Stomach (tissue), 9 donors: ENCODE measurements around the gene TMTC1. TPM values are rescaled to one million over a fixed set of nuclear protein-coding genes. Genes with fewer than 3 reads are reported as not detected.

Source experiments
- DNase-seq, 2 donors: peaks; one replicate each; pipeline versions ENCODE4 v3.0.0 to v3.0.0-alpha.2; 2013 to 2019
- H3K27ac ChIP-seq, 5 donors: fragments of 200-600 bp in 4 of 5; sonication (generic) in 4 of 5; one replicate each; pipeline ENCODE4 v1.5.1; 2013 to 2019; ENCODE audit warnings: mild to moderate bottlenecking in 1 of 5, moderate library complexity in 1 of 5
- H3K27me3 ChIP-seq, 3 donors: fragments of 200-600 bp; sonication (generic); one replicate each; pipeline ENCODE4 v1.5.1; 2017 to 2019; ENCODE audit warnings: mixed run types in 1 of 3
- H3K36me3 ChIP-seq, 4 donors: fragments of 200-600 bp; sonication (generic); 1 replicate in 3 of 4; 2 replicates in 1 of 4; pipeline ENCODE4 v1.5.1; 2016 to 2019
- H3K4me1 ChIP-seq, 4 donors: fragments of 200-600 bp; sonication (generic); one replicate each; pipeline ENCODE4 v1.5.1; 2016 to 2019
- H3K4me3 ChIP-seq, 4 donors: fragments of 200-600 bp; sonication (generic) in 3 of 4; one replicate each; pipeline ENCODE4 v1.5.1; 2016 to 2019; ENCODE audit warnings: mild to moderate bottlenecking in 1 of 4
- H3K9me3 ChIP-seq, 4 donors: fragments of 200-600 bp; sonication (generic); one replicate each; pipeline ENCODE4 v1.5.1; 2016 to 2019
- EP300 ChIP-seq: sonication (generic); formaldehyde crosslinking; IDR thresholded peaks from one replicate; pipeline ENCODE4 v1.6.1; 2017; ENCODE audit warnings: antibody characterized with exemption
- POLR2A ChIP-seq, 4 donors: fragments of 450-650 bp; IDR thresholded peaks; one replicate each; pipeline ENCODE4 v1.6.1; 2016; ENCODE audit warnings: antibody characterized with exemption in 4 of 4, control low read depth in 2 of 4, mild to moderate bottlenecking in 1 of 4, moderate library complexity in 1 of 4
- POLR2AphosphoS5 ChIP-seq, 3 donors: sonication (generic); formaldehyde crosslinking; IDR thresholded peaks; one replicate each; pipeline ENCODE4 v1.6.1; 2016; ENCODE audit warnings: antibody characterized with exemption in 3 of 3
- WGBS, 5 donors: extraction: QIAGEN DNeasy Blood & Tissue Kit in 3 of 5; methylation state at CpG; one replicate each; pipeline versions ENCODE4 v1.1.5 to v1.1.7; 2013 to 2018; 5-methylcytosine and 5-hydroxymethylcytosine counted together
- intact Hi-C: fragments of 100-400 bp; cut with DNase I; formaldehyde crosslinking; loops from one replicate; pipeline ENCODE4 v1.15.1; 2023; ENCODE audit warnings: low total_unique reads
- polyA plus RNA-seq, 3 donors: library from polyadenylated mRNA; stranded (reverse); fragments of 200-250 nt; gene quantifications; one replicate each; pipeline ENCODE4 v1.2.3, GENCODE V29; 2013
- total RNA-seq, 5 donors: library from RNA; depleted of rRNA; stranded (reverse); fragments of >200 nt; gene quantifications; one replicate each; pipeline versions ENCODE4 v1.1.0 to v1.2.3, GENCODE V29; 2014 to 2016
- TF ChIP-seq, protein P1 (sequence below), 7 experiments: fragments of 450-650 bp in 4 of 7; fragments of 200-600 bp in 3 of 7; sonication (generic) in 3 of 7; IDR thresholded peaks; one replicate each; pipeline ENCODE4 v1.5.1; 2016 to 2019; ENCODE audit warnings: antibody characterized with exemption in 7 of 7, control low read depth in 2 of 7, mild to moderate bottlenecking in 1 of 7
- donor health status: healthy with polysubstance abuse.
- donor health status: Bipolar disorder and iron deficiency.
- donor health status: healthy.

TMTC1 gene
- total and polyA plus RNA-seq, 8 donors = 1.5 to 76.8 (median 19.1) TPM

DNA sequence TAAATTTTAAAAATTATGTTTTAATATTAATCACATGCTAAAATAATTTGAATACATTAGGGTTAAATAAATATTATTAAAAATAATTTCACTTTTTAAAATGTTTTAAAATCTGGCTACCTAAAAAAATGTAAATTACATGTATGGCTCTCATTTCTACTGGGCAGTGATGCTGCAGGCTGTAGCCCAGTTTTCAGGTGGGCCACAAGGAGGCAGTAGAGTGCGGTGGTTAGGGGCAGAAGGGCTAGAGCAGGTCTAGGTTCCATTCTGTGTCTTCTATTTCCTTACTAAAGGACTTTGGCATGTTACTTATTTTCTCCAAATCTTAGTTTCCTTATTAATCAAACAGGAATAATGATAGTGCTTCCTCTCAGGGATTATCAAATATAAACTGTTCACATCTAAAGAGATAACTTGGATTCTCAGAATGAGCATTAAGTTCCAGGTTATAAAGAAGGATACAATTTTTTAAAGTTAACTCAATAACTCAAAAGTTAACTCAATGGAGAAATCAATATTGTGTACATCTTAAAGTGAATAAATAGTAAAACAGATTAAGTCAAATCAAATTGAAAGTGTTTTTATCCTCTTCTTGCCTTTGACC is 231.3 kb downstream of the TMTC1 start:
- 0 to 24% (median 18%) methylated on average over 1 of the region's 1 CpG for WGBS, 5 donors
- peaks cover 0 to 19% (median 9%) of the 10 kb centered on the region in 4 donors for H3K4me1 ChIP-seq
- H3K27ac ChIP-seq = no peak overlapping the region
- H3K4me3 ChIP-seq = no peak overlapping the region
- peaks cover 0 to 12% (median 0%) of the 10 kb centered on the region in 4 donors for H3K36me3 ChIP-seq
- TF ChIP-seq EP300 (no peak), POLR2A (IDR thresholded peaks at IDR 0.05) (no peak), POLR2AphosphoS5 (IDR thresholded peaks at IDR 0.05) (no peak)
- TF ChIP-seq, protein P1, sequence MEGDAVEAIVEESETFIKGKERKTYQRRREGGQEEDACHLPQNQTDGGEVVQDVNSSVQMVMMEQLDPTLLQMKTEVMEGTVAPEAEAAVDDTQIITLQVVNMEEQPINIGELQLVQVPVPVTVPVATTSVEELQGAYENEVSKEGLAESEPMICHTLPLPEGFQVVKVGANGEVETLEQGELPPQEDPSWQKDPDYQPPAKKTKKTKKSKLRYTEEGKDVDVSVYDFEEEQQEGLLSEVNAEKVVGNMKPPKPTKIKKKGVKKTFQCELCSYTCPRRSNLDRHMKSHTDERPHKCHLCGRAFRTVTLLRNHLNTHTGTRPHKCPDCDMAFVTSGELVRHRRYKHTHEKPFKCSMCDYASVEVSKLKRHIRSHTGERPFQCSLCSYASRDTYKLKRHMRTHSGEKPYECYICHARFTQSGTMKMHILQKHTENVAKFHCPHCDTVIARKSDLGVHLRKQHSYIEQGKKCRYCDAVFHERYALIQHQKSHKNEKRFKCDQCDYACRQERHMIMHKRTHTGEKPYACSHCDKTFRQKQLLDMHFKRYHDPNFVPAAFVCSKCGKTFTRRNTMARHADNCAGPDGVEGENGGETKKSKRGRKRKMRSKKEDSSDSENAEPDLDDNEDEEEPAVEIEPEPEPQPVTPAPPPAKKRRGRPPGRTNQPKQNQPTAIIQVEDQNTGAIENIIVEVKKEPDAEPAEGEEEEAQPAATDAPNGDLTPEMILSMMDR (IDR thresholded peaks at IDR 0.05) = peak in 5 of 7 experiments; percentile 77 to 88 (median 81)
- H3K9me3 ChIP-seq = no peaks in the 10 kb centered on the region
- intact Hi-C loops = no loop called here
- H3K27me3 ChIP-seq = no peaks in the 10 kb centered on the region
- peak; percentile 74 to 83 for DNase-seq

DNA sequence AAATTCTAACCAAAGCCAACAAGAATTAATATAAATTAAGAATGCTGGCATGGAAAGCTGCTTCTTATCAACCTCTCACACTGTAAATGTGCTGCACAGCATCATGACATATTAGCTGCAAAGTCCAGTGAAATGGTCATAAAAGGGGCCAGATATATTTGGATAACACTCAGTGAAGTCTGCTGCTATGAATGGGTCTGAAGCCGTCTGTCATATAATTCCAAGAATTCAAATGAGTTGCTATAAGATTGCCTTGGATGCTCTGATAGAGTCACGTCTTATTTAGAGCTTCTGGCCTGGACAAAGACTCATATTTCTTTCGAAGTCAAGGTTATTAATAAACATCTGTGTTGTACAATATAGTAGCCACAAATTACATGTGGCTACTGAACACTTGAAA is 231.9 kb downstream of the TMTC1 start:
- H3K27me3 ChIP-seq = no peaks in the 10 kb centered on the region
- peaks cover 0 to 11% (median 0%) of the 10 kb centered on the region in 4 donors for H3K36me3 ChIP-seq
- DNase-seq = no peak
- peaks cover 0 to 24% (median 11%) of the 10 kb centered on the region in 4 donors for H3K4me1 ChIP-seq
- H3K27ac ChIP-seq = no peak overlapping the region
- intact Hi-C loops = no loop called here
- H3K9me3 ChIP-seq = no peaks in the 10 kb centered on the region
- no peak for TF ChIP-seq POLR2A (IDR thresholded peaks at IDR 0.05)
- no peak for TF ChIP-seq EP300
- no peak overlapping the region for H3K4me3 ChIP-seq
- 62 to 74% (median 71%) methylated on average over 3 of the region's 3 CpGs for WGBS, 5 donors

DNA sequence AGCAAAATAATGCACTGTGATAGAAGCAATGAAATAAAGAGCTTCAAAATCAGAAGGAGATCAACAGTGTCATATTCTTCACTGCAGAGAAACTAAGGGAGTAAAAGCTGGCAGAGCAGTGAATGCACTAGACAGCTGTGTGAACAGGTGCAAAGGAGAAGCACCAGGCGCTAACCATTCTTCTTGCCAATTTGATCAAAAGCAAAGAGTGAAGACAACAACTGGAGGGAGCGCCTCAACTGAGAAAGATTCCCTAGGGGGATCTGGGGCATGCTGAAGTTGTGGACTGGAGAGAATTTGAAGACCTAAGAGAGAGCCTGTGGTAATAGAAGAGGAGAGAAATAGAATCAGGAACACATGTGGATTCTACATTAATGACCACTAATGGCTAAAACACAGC is 235.9 kb downstream of the TMTC1 start:
- intact Hi-C loops = no loop called here
- peak overlapping the region in 3 of 5 donors; percentile 24 to 43 (median 35) for H3K27ac ChIP-seq

DNA sequence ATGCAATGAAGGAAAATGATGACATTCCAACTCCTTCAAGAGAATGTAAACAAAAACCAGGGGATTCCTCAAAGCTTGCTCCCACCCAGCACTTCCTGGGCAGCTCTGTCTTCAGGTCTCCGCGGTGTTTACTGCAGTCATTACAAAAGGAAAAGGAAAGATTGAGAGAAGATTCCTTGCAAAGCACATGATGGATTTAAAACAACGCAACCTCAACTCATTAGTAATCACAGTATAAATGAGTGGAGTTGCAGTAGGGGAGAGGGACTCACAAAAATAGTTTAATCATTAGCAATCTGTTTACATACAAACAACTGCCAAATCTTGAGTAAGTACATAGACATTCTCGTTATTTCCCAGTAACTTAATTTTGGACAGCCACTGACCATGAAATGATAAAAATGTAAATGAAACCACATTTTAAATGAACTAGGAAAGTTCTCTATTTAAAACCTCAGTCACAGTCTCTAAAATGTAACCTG is 236.6 kb downstream of the TMTC1 start:
- 32 to 42% (median 33%) methylated on average over 4 of the region's 4 CpGs for WGBS, 5 donors
- TF ChIP-seq POLR2AphosphoS5 (IDR thresholded peaks at IDR 0.05) (no peak), POLR2A (IDR thresholded peaks at IDR 0.05) (no peak), EP300 (no peak)
- TF ChIP-seq, protein P1 (IDR thresholded peaks at IDR 0.05) = no peak
- intact Hi-C loops = no loop called here

More for the DNA sequence above, 235.9 kb downstream of the TMTC1 start:
- no peak for DNase-seq
- Histone ChIP-seq H3K27me3 (no peaks in the 10 kb centered on the region), H3K4me3 (no peak overlapping the region), H3K9me3 (no peaks in the 10 kb centered on the region), H3K36me3 (no peaks in the 10 kb centered on the region), H3K4me1 (peaks cover 0 to 29% (median 10%) of the 10 kb centered on the region in 4 donors)
- 79 to 94% (median 92%) methylated on average over 2 of the region's 2 CpGs for WGBS, 5 donors
- TF ChIP-seq POLR2AphosphoS5 (IDR thresholded peaks at IDR 0.05) = no peak
- no peak for TF ChIP-seq POLR2A (IDR thresholded peaks at IDR 0.05)
- TF ChIP-seq, protein P1 (IDR thresholded peaks at IDR 0.05) = no peak
- no peak for TF ChIP-seq EP300

DNA sequence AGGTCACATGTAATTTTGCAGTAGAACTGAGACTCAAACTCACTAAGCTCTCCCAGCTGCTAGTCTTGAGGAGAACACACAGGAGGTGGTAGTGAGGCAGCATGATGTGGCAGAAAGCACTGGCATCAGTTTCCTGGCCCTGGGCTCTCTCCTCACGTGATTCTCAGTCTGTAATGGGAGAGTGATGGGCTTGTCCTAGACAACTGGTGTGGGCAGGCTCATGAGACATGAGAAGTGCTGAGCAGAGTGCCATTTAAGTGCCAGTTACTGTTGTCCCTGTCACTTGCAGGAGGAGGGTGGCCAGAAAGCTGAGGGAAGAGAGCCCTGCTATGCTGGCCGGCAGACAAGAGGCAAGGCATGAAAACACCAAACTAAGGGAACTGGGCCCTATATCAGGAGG is 237.7 kb downstream of the TMTC1 start:
- no peak for DNase-seq
- intact Hi-C loops = no loop called here
- Histone ChIP-seq H3K27ac (peak overlapping the region in 1 of 5 donors; percentile 60), H3K4me1 (peaks cover 0 to 24% (median 5%) of the 10 kb centered on the region in 4 donors), H3K4me3 (no peak overlapping the region), H3K36me3 (no peaks in the 10 kb centered on the region), H3K27me3 (no peaks in the 10 kb centered on the region), H3K9me3 (no peaks in the 10 kb centered on the region)
- WGBS, 5 donors = 79 to 89% (median 82%) methylated on average over 2 of the region's 2 CpGs
- TF ChIP-seq, protein P1 (IDR thresholded peaks at IDR 0.05) = no peak
- TF ChIP-seq POLR2A (IDR thresholded peaks at IDR 0.05) (no peak), POLR2AphosphoS5 (IDR thresholded peaks at IDR 0.05) (no peak), EP300 (no peak)

More for the DNA sequence above, 236.6 kb downstream of the TMTC1 start:
- peak overlapping the region in 2 of 5 donors; percentile 24 to 60 for H3K27ac ChIP-seq
- H3K27me3 ChIP-seq = no peaks in the 10 kb centered on the region
- DNase-seq = no peak
- H3K36me3 ChIP-seq = no peaks in the 10 kb centered on the region
- peaks cover 0 to 24% (median 7%) of the 10 kb centered on the region in 4 donors for H3K4me1 ChIP-seq
- no peak overlapping the region for H3K4me3 ChIP-seq
- H3K9me3 ChIP-seq = no peaks in the 10 kb centered on the region
